ENCODE data around the gene DHCR24. TPM values are rescaled to one million over a fixed set of nuclear protein-coding genes. Genes with fewer than 3 reads are reported as not detected.

The DHCR24 gene
- total RNA-seq, 2 donors from 2014 or later, result 23.6 to 32.3 TPM

DNA sequence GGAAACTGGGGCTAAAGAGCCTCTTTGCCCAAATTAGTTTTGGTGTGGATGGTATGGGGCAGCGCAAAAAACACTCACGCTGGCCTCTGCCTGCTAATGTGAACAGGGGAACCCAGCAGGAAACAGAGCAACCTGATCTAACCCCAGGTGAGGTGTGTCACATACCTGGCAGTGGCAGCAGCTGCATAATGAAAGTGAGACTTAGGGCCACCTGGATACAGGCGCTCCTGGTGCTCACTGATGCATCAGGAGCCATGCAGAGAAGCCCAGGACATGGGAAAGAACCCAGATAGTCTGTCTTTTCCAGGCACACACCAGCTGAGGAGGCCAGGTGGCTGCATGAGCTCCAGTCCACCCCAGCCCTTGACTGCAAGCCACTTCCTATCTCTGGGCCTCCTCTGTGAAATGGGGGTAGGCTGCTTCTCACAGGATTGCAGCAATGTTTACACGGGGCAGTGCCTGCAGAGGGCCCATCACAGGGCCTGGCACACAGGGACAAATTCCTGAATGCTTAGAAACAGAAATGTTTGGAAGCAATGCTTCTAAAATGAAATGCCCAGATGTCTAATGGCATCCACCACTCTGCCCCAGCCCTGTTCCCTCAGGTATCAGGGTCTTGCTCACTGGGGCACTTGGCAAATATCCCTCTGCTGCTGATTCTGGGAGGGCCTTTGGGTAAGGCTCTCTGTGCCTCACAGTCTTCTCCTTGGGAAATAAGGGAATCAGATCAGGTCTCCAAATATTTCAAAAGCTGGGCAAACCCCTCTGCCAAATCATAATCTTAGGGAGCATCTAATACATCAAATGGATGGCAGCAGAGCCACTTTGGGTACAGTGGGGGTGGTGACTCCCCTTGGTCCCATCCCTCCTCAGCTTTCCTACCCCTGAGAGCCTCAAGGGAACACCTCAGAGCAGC, 19.9 kb downstream of the DHCR24 start:
- Histone ChIP-seq H3K4me3 (no peak overlapping the region), H3K9me3 (no peaks in the 10 kb centered on the region), H3K4me1 (peaks cover 15% of the 10 kb centered on the region), H3K27me3 (no peaks in the 10 kb centered on the region), H3K27ac (peak overlapping the region in 1 of 4 donors; percentile 33), H3K36me3 (replicated peaks in 1 of 2; ENCODE audit: insufficient read depth in 1 of 2, low read depth in 2 of 2) (peaks cover 4 to 7% of the 10 kb centered on the region in 2 donors)
- no peak for DNase-seq
- peak; percentile 38 for ATAC-seq
- no peak for TF ChIP-seq POLR2A (IDR thresholded peaks at IDR 0.05)
- TF ChIP-seq, protein P1, sequence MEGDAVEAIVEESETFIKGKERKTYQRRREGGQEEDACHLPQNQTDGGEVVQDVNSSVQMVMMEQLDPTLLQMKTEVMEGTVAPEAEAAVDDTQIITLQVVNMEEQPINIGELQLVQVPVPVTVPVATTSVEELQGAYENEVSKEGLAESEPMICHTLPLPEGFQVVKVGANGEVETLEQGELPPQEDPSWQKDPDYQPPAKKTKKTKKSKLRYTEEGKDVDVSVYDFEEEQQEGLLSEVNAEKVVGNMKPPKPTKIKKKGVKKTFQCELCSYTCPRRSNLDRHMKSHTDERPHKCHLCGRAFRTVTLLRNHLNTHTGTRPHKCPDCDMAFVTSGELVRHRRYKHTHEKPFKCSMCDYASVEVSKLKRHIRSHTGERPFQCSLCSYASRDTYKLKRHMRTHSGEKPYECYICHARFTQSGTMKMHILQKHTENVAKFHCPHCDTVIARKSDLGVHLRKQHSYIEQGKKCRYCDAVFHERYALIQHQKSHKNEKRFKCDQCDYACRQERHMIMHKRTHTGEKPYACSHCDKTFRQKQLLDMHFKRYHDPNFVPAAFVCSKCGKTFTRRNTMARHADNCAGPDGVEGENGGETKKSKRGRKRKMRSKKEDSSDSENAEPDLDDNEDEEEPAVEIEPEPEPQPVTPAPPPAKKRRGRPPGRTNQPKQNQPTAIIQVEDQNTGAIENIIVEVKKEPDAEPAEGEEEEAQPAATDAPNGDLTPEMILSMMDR (IDR thresholded peaks at IDR 0.05), result no peak
- 54 to 70% methylated on average over 3 to 4 of the region's 4 CpGs for WGBS, 2 donors
- intact Hi-C loops (cut with DNase I), result no loop called here

DNA sequence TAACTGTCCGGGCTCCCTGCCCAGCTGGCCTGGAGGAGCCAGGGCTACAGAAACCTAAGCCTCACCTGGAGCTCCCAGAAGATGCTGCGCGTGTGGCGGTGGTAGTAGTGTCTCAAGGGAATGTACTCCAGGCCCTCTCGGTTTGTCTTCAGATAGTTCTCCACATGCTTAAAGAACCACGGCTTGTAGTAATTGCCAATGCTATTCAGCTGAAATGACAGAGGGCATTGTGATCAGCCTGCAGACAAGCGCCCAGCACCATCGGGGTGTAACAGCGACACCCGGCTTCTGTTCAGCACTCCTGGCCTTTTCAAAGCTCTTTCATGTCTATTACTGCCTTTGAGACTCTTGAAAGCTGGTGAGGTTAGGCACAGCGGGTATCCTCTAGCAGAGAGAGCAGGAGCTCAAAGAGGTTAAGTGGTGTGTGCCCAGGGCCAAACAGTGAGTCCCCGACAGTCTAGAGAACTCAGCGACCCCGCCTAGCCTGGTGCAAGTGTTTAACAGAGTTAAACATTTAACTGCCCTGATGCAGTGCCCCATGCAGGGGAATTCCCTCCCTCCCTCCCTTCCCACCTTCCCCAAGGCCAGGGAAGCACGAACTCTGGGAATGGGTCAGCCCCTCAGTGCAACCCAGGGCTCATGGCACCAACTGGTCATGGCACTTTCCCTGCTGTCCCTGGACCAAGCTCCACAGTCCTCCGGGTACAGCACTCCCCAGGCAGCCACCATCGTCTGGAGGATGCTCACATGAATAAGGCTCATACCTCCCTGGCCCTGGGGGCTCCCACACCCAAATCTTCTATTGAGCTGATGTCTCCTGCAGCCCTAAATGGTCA, 21.5 kb downstream of the DHCR24 start:
- peak; percentile 47 for ATAC-seq
- WGBS, 2 donors, result 59 to 63% methylated on average over 12 to 17 of the region's 17 CpGs
- TF ChIP-seq, protein P1 (IDR thresholded peaks at IDR 0.05), result no peak
- TF ChIP-seq POLR2A (IDR thresholded peaks at IDR 0.05), result no peak
- Histone ChIP-seq H3K4me1 (peaks cover 23% of the 10 kb centered on the region), H3K36me3 (replicated peaks in 1 of 2; ENCODE audit: insufficient read depth in 1 of 2, low read depth in 2 of 2) (peaks cover 0 to 4% of the 10 kb centered on the region in 2 donors), H3K27ac (peak overlapping the region in 1 of 4 donors; percentile 5), H3K4me3 (no peak overlapping the region), H3K9me3 (no peaks in the 10 kb centered on the region), H3K27me3 (no peaks in the 10 kb centered on the region)
- no peak for DNase-seq
- intact Hi-C loops (cut with DNase I), result no loop called here

DNA sequence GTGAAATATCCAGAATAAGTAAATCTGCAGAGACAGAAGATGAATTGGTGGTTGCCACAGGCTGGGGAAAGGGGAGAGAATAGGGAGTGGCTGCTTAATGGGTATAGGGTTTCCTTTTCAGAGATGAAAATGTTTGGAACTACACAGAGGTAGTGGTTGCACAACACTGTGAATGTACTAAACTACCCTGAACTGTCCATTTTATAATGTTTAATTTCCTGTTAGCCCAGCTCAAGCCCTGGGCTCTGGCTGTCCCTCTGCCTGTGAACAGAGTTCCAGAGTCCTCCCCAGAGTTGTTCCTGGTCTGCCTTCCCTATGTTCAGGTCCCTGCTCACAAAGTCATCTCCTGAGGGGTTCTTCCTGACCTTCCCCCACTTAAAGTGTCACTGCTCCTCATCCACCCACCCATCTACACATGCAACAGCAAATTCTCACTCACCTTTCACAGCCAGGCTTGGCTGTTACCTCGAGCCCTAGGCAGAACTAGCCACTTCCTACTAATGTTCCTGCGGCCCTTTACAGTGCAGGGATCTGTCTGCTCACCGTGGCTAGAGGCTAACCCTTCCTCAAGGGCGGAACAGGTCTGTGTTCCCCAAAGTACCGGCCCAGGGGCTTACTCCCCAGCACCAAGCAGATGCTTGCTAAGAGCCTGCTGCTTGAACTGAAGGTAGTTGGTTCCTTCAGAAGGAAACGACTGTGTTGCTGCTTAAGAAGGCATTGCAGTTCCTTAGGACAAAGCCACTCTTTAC, 22.4 kb downstream of the DHCR24 start:
- peaks cover 26% of the 10 kb centered on the region for H3K4me1 ChIP-seq
- 76 to 82% methylated on average over 3 to 6 of the region's 6 CpGs for WGBS, 2 donors
- no peak overlapping the region for H3K27ac ChIP-seq
- H3K9me3 ChIP-seq, result no peaks in the 10 kb centered on the region
- ATAC-seq, result no peak
- H3K4me3 ChIP-seq, result no peak overlapping the region
- TF ChIP-seq POLR2A (IDR thresholded peaks at IDR 0.05), result no peak
- TF ChIP-seq, protein P1 (IDR thresholded peaks at IDR 0.05), result no peak
- H3K36me3 ChIP-seq (replicated peaks in 1 of 2; ENCODE audit: insufficient read depth in 1 of 2, low read depth in 2 of 2), result peaks cover 0 to 4% of the 10 kb centered on the region in 2 donors
- H3K27me3 ChIP-seq, result no peaks in the 10 kb centered on the region
- DNase-seq, result no peak
- intact Hi-C loops (cut with DNase I), result no loop called here

DNA sequence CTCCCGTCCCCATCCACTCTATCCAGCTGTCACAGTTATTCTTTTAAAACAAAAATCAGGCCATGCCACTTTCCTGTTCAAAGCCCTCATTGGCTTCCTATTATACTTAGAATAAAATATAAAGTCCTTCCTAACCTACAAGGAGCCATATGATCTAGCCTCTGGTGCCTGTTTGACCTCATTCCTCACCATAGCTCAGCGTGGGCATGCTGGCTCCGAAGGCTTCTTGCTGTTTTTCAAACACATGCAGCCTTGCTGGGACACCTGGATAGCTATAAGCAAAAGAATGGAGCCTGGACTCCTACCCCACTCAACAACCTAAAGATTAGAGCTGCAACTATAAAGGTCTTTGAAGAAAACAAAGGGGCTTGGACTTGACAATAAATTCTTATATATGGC, 23.7 kb downstream of the DHCR24 start:
- Histone ChIP-seq H3K27ac (no peak overlapping the region), H3K9me3 (no peaks in the 10 kb centered on the region), H3K27me3 (no peaks in the 10 kb centered on the region), H3K4me3 (no peak overlapping the region), H3K36me3 (replicated peaks in 1 of 2; ENCODE audit: insufficient read depth in 1 of 2, low read depth in 2 of 2) (peaks cover 0 to 4% of the 10 kb centered on the region in 2 donors), H3K4me1 (peaks cover 26% of the 10 kb centered on the region)
- WGBS, 2 donors, result 96 to 100% methylated on average over 3 of the region's 3 CpGs
- intact Hi-C loops (cut with DNase I), result no loop called here
- no peak for ATAC-seq
- DNase-seq, result no peak
- TF ChIP-seq, protein P1 (IDR thresholded peaks at IDR 0.05), result no peak
- TF ChIP-seq POLR2A (IDR thresholded peaks at IDR 0.05), result no peak

Data from body of pancreas (tissue), 4 donors.